Choroid plexus epithelial cell (primary cell): Measurements from ENCODE around the gene CTNNA2.

Experiments
- DNase-seq: peaks from one replicate; pipeline ENCODE4 v3.0.0-alpha.2; 2010; ENCODE audit warnings: low read depth
- H3K4me3 ChIP-seq: 2 replicates; pipeline ENCODE4 v1.5.1; 2011; ENCODE audit warnings: low read depth, mild to moderate bottlenecking, control low read depth, low read length, moderate library complexity
- TF ChIP-seq, protein P1 (sequence below): conservative IDR thresholded peaks from 2 replicates; pipeline ENCODE4 v1.5.1; 2011; ENCODE audit warnings: low read depth, mild to moderate bottlenecking, control low read depth, inconsistent platforms, low read length, moderate library complexity

CTNNA2 gene

DNA sequence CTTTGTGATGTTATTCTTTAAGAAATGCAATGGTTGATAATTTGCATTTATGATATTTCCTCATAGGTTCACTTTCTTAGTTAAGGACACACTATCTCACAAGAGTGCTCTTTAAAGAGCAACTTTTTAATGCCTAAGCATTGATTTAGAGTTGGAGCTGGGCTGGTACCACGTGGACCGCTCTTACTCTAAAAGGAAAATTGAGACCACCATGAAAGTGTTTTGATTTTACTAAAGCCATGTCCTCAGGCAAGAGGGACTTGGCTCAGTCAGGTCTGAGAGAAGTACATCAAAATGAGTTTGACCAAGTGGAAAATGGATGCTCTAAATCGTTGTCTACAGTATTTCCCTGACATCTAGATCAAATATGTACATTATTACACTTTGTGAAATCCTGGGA lies 489.3 kb downstream of the CTNNA2 start:
- DNase-seq, result no peak
- TF ChIP-seq, protein P1, sequence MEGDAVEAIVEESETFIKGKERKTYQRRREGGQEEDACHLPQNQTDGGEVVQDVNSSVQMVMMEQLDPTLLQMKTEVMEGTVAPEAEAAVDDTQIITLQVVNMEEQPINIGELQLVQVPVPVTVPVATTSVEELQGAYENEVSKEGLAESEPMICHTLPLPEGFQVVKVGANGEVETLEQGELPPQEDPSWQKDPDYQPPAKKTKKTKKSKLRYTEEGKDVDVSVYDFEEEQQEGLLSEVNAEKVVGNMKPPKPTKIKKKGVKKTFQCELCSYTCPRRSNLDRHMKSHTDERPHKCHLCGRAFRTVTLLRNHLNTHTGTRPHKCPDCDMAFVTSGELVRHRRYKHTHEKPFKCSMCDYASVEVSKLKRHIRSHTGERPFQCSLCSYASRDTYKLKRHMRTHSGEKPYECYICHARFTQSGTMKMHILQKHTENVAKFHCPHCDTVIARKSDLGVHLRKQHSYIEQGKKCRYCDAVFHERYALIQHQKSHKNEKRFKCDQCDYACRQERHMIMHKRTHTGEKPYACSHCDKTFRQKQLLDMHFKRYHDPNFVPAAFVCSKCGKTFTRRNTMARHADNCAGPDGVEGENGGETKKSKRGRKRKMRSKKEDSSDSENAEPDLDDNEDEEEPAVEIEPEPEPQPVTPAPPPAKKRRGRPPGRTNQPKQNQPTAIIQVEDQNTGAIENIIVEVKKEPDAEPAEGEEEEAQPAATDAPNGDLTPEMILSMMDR, result no peak
- no peak overlapping the region for H3K4me3 ChIP-seq

DNA sequence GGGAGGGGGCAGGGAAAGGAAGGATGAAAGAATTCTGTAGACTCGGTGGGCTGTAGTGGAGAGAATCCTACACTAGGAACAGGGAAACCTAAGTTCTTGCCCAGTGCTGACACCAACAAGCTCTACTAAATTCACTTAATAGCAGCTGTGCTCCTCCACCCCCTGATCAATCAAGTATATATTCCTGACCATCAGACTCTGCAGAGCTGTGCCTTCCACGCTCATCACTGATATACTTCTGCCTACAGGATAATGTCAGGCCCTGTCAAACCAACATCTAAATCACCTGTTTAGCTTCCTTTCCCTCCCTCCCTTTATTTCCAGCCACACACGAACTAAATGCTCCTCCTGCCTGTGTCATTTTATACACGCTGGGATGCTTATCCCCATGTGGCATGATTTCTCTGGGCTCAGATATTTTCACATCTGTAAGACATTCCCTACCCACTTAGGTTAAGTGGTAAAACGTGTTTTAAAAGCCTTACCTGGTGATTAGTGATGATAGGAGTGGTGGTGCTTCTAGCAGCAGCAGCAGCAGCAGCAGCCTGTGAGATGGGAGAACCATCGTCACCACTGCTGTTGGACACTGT lies 489.8 kb downstream of the CTNNA2 start:
- DNase-seq, result no peak
- no peak overlapping the region for H3K4me3 ChIP-seq
- TF ChIP-seq, protein P1, result no peak

DNA sequence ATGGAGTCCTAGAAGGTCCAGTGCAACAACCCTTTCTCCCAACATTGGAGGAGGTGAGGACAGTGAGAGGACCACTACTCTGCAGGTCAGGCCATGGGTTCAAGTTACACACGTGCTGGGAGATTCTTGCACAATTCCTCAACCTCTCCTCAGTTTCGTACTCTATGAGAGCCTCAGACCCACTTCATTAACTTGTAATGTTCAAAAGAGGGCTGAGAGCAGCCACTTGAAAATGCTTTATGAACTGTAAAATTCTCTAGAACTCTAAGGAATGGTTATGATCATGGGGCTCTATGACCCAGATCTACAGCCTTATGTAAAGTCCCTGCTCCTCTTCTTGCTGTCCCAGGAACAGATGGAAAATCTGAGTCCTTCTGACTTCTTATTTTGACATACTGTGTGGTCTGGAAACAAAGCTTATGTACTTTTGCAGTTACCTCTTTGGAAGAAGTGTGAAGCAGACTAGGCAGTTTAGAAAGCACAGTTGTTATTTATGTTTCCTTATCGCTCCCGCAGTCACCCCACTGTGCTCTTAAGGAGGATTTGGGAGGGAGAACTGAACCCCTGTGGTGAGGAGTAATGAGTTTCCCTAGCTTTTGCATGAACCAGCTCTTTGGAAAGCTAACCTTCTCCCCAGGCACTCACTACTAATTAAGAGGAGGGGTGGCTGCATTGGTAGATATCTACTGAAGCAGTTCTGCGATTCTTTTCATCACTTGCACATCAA lies 495.1 kb downstream of the CTNNA2 start:
- no peak overlapping the region for H3K4me3 ChIP-seq
- TF ChIP-seq, protein P1, result no peak
- no peak for DNase-seq

DNA sequence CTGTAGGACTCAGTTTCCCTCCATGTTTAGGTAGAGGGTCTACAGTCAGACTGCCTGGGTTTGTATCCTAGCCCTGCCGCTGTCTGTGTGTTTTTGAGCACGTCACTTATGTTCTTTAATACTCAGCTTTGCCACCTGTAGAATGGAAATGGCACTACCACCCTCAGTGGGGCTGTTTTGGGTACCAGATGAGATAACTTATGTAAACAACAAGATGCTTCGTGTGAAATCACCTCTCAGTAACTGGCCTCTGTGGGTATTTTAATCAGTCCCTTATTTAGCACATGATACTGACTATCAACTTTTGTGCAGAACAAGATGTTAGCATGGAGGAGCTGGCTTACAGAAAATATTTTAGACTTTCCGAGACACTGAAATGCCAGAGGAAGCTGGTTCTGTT lies 495.7 kb downstream of the CTNNA2 start:
- DNase-seq, result no peak
- TF ChIP-seq, protein P1, result no peak
- no peak overlapping the region for H3K4me3 ChIP-seq

DNA sequence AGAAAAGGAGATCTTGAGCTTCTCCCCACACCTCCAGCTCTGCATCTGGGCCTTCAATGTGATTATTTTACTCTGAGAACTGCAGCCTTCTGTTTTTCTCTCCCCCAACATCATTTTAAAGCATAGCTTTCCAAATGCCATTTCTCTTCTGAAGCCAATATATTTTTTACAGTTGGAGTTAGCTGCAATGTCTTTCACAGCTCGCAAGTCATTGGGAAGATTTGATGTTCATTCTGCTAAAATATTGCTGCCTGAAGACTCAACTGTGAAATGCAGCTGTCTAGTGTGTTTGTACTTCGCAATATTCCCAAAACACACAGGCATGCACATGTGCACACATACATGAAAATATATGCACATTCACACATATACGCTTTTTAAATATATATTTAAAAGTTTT lies 496.4 kb downstream of the CTNNA2 start:
- no peak for DNase-seq
- TF ChIP-seq, protein P1, result no peak
- no peak overlapping the region for H3K4me3 ChIP-seq

DNA sequence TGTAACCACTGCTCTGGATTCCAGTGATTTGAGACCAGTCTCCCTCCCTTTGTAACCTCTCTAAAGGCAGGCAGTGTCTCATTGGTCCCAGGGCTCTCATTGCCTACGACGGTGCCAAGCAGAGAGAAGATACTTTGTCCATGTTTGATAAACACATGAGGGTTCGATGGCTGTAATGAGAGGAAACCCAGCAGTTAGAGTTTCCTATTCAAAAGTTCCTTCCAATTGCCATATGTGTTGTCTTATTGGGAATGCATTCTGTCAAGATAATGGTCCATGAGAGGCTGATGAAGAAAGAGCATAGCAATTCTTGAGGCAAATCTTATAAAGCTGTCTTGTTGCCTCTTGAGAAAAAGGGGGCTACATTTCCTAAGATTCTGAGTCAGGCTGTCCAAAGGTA lies 499.2 kb downstream of the CTNNA2 start:
- no peak overlapping the region for H3K4me3 ChIP-seq
- TF ChIP-seq, protein P1, result no peak
- DNase-seq, result no peak

DNA sequence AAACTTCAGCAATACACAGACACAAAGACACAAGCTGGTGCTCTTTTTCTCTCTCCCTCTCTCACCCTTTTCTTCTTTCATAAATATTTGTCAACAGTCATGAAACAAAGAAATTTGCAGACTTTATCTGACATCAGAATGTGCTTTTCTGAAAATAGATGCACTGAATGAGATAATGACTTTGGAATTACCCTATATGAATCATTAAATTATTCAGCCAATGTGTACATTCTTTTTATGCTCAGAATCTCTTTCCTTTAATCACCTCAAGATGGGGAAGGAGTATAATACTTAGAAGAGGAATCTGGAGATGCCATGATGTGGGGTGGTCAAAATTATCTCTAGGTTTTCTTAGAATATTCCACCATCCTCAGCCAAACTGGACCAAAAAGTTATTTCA lies 501.8 kb downstream of the CTNNA2 start:
- no peak for DNase-seq
- TF ChIP-seq, protein P1, result no peak
- no peak overlapping the region for H3K4me3 ChIP-seq
